HG03432 (cell line): ENCODE measurements around the gene RASA3.

Experiments
- ATAC-seq: cut with Tn5 transposase; IDR thresholded peaks from one replicate; pipeline ENCODE4 v1.9.1; 2021; ENCODE audit warnings: mild to moderate bottlenecking, moderate library complexity; ENCODE audit not compliant: unreplicated experiment

RASA3 gene

GRCh38 chr13:114011226-114011625 lies 121.2 kb downstream of the RASA3 start:
- ATAC-seq = no peak

GRCh38 chr13:114010401-114011101 lies 121.9 kb downstream of the RASA3 start:
- ATAC-seq = no peak

DNA sequence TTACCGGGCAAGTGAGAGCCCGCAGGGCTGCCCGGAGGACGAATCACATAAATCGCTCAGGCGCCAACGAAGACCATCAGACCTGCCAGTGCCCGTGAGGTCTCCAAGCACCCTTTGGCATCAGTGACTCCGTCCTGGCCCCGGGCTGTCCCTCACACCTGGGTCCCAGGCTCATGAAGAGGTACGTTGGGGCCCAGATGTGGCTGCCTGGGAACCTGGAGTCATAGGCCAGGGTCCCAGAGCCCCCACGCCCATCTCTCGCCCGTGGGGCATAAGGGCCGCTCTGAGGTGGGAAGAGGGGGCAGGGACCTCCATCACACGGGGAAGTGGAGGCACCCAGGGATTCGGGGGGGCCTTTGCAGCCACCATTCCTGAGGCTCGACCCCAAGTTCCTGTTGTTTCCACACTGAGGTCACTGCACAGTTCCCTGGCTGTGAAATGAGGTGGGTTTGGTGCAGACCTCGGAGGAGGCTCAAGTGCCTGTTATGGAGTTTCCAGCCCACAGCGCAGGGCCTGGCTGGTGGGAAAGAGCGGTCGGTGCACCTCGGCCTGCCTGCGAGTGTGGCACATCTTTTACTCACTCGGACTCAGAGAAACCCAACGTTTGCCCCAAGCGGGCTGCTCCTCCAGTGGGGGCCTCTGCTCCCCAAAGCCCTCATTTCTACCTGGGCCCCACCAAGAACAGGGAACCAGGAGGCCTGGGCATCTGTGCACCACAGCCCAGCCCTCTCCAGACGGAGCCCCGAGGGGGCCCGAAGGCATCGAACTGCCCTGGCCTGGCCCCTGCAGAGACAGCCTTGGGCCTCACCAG lies 122.6 kb downstream of the RASA3 start:
- ATAC-seq = no peak

DNA sequence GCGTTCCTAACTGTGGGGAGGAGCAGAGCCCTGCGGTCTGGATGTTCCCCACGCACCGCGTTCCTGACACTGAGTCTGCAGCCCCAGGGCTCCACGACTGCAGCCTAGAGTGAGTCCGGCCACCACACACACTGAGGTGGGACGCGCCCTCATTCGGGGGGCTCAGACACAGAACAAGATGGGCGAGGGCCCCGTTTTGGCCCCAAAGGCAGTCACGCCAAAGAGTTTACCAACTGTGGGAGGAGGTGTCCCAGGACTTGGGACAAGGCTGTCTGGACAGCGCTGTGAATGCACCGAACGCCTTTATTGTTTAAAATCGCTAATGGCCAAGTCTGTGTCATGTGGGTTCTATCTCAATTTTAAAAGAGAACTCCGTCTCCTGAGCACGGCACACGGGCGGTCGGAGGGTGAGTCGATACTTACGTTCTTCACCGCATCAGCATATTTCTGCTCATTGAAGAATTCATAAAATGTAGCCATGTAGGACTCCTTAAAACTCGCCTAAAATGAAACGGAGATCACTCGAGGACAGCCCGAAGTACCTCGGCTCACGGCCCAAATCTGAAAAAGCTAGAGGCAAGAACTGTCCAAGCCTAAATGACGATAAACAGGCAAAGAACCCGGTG lies 123.3 kb downstream of the RASA3 start:
- no peak for ATAC-seq

DNA sequence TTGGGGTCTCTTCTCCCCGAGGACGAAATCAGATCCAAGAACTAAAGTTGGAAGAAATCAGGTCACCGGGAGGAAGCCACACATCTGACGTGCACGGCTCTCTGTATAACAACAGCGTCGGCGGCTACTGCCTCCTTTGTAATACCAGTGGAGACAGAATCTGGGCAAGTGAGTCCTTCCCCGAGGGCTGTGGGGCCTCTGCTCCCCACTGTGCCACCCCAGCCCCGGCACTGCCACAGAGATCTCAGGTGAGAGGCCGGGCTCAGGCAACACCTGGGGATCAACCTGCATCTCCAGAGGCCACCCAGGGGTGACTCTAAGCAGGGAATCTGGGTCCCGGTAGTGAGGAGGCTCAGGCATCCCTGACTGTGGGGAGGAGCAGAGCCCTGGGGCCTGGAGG lies 124.9 kb downstream of the RASA3 start:
- ATAC-seq = no peak

- no peak for ATAC-seq
These were observed 127.2 kb downstream of the RASA3 start for GRCh38 chr13:114005206-114005724.

DNA sequence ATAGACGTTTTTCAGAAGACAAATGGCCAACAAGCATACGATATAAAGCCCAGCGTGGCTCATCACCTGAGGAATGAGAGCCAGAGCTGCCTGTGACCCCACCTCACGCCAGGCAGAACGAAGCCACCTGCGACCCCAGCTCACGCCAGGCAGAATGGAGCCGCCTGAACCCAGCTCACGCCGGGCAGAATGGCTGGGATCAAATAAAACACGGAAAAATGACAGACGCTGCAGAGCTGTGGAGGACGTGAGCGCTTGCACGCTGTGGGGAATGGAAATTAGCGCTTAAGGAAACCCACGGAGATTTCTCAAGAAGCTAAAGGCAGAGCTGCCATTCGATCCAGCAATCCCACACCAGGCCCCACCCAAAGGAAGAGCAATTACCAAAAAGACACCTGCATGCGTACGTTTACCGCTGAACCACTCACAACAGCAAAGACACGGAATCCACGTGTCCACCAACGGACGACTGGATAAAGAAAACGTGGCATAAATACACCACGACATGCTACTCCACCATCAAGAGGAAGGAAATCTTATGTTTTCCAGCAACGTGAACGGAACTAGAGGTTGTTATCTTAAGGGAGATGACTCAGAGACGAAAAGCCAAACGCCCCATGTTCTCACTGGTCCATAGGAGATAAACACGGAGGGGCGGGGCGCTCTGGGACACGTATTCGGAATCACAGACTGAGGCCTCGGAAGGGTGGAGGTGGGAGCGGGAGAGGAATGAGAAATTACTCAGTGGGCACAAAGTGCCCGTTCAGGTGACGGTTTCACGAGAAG lies 127.8 kb downstream of the RASA3 start:
- no peak for ATAC-seq

GRCh38 chr13:114002771-114003321 lies 129.6 kb downstream of the RASA3 start:
- no peak for ATAC-seq

GRCh38 chr13:114002009-114002544 lies 130.3 kb downstream of the RASA3 start:
- no peak for ATAC-seq

GRCh38 chr13:114001331-114002008 lies 131.0 kb downstream of the RASA3 start:
- no peak for ATAC-seq

DNA sequence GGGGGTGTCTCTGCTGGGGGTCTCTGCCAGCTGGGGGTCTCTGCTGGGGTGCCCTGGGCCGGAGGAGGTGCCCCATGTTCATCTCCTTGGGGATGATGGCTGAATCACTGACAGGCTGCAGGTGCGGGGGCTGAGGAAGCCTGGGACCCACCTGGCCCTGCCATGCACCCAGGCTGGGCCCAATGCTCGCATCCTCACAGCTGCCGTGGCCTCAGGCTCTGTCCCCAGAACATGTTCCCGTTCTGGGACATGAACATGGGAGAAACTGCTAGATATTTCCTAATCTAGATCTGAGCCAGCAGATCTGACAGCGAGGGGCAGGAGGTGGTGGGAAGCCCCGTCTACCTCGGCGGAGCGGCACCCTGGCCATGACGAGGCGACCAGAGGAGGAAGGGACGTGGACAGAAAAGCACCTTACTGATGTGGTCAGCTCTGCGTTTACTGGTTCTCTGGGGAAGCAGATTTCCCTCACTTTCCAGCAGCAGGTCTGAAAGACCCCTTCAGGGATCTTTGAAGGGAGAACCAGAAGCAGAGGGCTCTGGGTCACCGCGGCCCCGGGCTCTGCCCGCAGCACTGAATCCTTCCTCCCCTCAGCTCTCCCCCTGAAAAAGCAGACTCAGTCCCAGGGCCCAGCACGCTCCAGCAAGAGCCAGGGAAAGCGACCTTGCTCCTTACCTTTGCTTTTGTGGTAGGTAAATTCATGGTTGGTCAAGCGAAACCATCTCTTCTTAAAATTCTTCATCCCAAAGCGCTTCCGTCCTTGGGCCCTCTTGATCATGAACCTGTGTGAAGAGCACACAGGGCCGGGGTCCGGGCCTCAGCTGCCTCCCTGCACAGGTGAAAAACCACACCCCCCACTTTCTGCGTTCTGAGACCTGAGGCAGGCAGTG lies 132.0 kb downstream of the RASA3 start:
- no peak for ATAC-seq

GRCh38 chr13:113999618-113999910 lies 132.9 kb downstream of the RASA3 start:
- no peak for ATAC-seq

DNA sequence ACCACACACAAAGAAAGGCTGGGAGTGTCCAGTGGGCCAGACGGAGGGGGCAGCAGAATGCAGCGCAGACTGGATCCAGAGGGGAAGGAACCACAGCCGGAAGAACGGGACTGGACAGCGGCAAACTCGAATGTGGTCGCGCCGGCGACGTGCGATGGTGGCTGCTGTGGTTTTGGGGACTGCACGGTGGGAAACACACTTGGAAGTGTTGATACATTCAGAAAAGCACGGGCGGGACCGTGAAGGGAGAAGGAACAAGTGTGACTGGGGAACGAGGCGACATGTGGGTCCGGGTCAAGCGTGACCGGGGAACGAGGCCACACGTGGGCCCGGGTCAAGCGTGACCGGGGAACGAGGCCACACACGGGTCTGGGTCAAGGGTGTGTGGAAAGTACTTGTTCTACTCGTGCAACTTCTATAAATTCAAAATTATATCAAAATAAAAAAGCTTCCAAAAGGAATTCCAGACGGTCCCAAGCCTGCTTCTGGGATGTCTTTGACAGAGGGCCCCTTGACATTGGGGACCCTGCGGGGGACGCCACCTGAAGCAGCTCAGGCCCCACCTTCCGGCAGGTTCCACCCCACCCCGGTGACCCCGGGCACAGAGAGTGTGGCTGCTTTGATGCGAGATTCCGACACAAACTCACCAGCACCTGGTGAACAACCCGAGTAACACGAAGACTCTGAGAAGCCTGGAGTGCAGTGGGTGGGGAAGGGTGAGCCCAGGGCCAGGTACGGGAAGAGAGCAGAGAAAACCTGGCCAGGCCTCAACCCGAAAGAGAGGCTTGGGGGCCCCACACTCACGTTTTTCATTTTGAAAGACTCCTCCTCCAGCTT lies 133.4 kb downstream of the RASA3 start:
- ATAC-seq = no peak

DNA sequence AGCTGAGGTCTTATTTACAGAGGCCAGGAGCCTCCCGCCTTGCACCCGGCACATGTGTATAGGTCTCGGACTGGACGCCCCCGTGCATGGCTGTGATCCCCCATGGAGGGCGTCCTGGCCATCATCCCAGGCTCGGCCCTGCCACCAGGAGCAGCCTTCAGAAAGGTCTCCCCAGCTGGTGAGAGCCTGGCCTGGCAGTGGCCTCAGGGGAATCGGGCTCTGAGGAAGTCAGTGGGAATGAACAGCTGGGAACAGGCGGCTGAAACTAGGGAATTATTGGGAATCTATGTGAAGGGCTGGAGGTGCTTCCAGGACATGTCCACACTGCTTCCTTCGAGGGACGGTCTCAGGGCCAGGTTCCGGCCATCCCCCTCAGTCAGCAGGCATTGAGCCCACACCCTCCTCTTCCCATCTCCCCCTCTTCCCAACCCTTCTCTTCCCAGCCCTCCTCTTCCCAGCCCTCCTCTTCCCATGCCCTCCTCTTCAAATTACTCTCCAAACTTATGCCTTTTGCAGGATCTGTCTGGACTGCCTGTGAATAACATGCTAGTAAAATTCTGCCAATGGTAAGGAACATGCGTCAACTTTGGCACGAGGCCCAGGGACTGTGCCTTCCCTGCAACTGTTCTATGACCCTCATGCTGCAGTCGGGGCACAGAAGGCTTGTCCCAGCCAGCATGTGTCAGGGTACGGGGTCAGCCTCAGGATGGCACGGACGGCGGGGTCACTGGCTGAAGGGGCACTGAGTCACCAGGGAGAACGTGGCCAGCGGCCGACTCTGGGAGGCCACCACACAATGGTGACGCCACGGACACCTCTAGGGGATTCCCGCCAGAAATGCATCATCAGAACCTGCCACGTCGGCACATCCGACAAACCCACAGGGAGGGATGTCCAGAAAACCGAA lies 134.3 kb downstream of the RASA3 start:
- ATAC-seq = no peak

GRCh38 chr13:113996912-113997745 lies 135.3 kb downstream of the RASA3 start:
- ATAC-seq = no peak
